ENCODE measurements around the gene TAP2. TPM values are rescaled to one million over a fixed set of nuclear protein-coding genes. Genes with fewer than 3 reads are reported as not detected.
"Not testable (repeated sequence)": the region's sequence is repeated elsewhere in the genome, so short reads cannot be mapped to it uniquely, and the experiment has no call there.

Gene TAP2
- total RNA-seq, 4 donors from 2014 or later = 2.5 to 7.1 (median 4.1) TPM

- no peak overlapping the region for H3K27ac ChIP-seq
- no peaks in the 10 kb centered on the region for H3K27me3 ChIP-seq
- intact Hi-C loops (cut with DNase I; ENCODE audit: low total_unique reads) (no loop called here), in situ Hi-C loops (cut with MboI; ENCODE audit: low sequenced_read_pairs in 4 of 4) (no loop called here)
- DNase-seq (no peak), ATAC-seq (no peak)
- no peaks in the 10 kb centered on the region for H3K9me3 ChIP-seq
- no peaks in the 10 kb centered on the region for H3K36me3 ChIP-seq
- H3K4me1 ChIP-seq = peaks cover 0 to 8% of the 10 kb centered on the region in 2 donors
- no peak overlapping the region for H3K4me3 ChIP-seq
- TF ChIP-seq POLR2A (IDR thresholded peaks at IDR 0.05) (no peak), CTCF (IDR thresholded peaks at IDR 0.05 in 4 of 5, conservative IDR thresholded peaks at IDR 0.05 in 1 of 5) (no peak)
These were observed 22.5 kb downstream of the TAP2 start for GRCh38 chr6:32815996-32816395.

DNA sequence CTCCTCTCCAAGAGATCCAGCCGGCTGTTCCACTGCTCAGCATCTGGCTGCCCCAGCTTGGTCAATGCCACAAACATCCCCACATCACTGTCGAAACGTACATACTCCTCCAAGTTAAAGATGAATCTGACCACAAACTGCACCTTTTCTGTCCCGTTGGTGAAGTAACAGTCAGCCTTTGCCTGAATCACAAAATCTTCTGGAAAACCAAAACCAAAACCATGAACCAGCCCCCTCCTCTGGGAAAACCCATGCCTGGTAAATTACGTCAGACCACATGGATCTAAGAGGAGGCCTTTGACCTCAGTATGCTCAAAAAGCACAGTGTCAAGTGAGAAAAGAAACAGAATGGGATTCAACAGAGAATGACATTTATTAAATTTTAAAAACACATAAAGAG lies 23.4 kb downstream of the TAP2 start:
- TF ChIP-seq POLR2A (IDR thresholded peaks at IDR 0.05) = no peak
- no peak for TF ChIP-seq CTCF (IDR thresholded peaks at IDR 0.05 in 4 of 5, conservative IDR thresholded peaks at IDR 0.05 in 1 of 5)
- in situ Hi-C loops (cut with MboI; ENCODE audit: low sequenced_read_pairs in 4 of 4) = no loop called here
- Histone ChIP-seq H3K4me1 (peaks cover 0 to 8% of the 10 kb centered on the region in 2 donors), H3K27ac (no peak overlapping the region), H3K36me3 (no peaks in the 10 kb centered on the region), H3K4me3 (no peak overlapping the region), H3K9me3 (no peaks in the 10 kb centered on the region), H3K27me3 (no peaks in the 10 kb centered on the region)
- no peak for ATAC-seq
- DNase-seq = no peak
- intact Hi-C loops (cut with DNase I; ENCODE audit: low total_unique reads) = no loop called here

DNA sequence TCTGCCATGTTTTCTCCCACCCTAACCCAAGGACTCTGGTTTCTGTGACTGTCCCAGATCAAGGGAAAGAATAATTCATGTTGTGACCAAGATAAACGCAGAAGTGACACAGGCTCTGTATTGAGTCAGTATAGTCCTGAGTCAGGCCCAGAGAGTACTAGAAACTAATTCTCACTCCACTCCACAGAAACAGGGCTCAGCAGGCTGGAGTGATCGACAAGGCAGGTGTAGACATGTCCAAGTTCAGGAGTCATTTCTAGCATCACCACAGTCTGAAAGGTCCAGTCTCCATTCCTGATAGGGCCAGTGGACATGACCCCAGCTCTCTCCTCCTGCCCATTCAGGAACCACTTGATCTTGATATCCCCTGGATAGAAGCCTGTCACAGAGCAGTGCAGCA lies 24.4 kb downstream of the TAP2 start:
- TF ChIP-seq POLR2A (IDR thresholded peaks at IDR 0.05) = no peak
- no peak for TF ChIP-seq CTCF (IDR thresholded peaks at IDR 0.05 in 4 of 5, conservative IDR thresholded peaks at IDR 0.05 in 1 of 5)
- in situ Hi-C loops (cut with MboI; ENCODE audit: low sequenced_read_pairs in 4 of 4) = no loop called here
- intact Hi-C loops (cut with DNase I; ENCODE audit: low total_unique reads) = no loop called here
- Histone ChIP-seq H3K4me1 (peaks cover 0 to 8% of the 10 kb centered on the region in 2 donors), H3K9me3 (no peaks in the 10 kb centered on the region), H3K27ac (no peak overlapping the region), H3K4me3 (no peak overlapping the region), H3K36me3 (no peaks in the 10 kb centered on the region), H3K27me3 (no peaks in the 10 kb centered on the region)
- DNase-seq (no peak), ATAC-seq (no peak)

GRCh38 chr6:32809171-32809570 lies 29.4 kb downstream of the TAP2 start:
- Histone ChIP-seq H3K9me3 (no peaks in the 10 kb centered on the region), H3K36me3 (no peaks in the 10 kb centered on the region), H3K27ac (no peak overlapping the region), H3K27me3 (peaks cover 0 to 5% (median 4%) of the 10 kb centered on the region in 3 donors), H3K4me1 (no peaks in the 10 kb centered on the region), H3K4me3 (no peak overlapping the region)
- DNase-seq (no peak), ATAC-seq (no peak)
- in situ Hi-C loops (cut with MboI; ENCODE audit: low sequenced_read_pairs in 4 of 4) (no loop called here), intact Hi-C loops (cut with DNase I; ENCODE audit: low total_unique reads) (no loop called here)
- no peak for TF ChIP-seq CTCF (IDR thresholded peaks at IDR 0.05 in 4 of 5, conservative IDR thresholded peaks at IDR 0.05 in 1 of 5)
- no peak for TF ChIP-seq POLR2A (IDR thresholded peaks at IDR 0.05)

DNA sequence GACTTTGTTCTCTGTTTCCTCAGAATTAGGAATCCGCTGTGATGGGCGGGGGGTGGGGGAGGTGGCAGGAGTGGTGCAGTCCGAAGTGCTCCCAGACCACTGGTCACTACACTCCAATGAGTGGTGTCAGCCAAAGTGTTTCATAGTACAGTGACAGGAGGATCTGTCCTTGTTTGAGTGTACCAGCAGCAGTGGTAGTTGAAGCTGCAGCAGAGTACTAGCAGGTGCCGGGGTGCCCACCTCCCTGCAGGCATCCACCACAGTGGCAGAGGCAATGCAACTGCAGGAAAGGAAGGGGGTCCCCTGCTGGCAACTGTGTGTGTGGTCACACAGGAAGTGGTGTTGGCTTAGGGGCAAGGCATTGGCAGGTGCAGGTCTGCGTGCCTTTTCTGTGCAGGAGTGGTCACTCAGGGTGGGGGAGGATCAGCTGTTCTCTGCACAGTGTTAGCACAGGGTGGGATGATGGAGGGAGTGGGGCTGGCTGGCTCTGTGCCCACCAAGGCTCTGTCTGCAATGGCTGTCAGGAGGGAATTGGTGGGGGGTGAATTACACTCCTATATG lies 31.4 kb downstream of the TAP2 start:
- H3K27me3 ChIP-seq = peaks cover 0 to 7% (median 5%) of the 10 kb centered on the region in 3 donors
- H3K9me3 ChIP-seq = no peaks in the 10 kb centered on the region
- TF ChIP-seq POLR2A (IDR thresholded peaks at IDR 0.05) = no peak
- no peak for TF ChIP-seq CTCF (IDR thresholded peaks at IDR 0.05 in 4 of 5, conservative IDR thresholded peaks at IDR 0.05 in 1 of 5)
- no peak for DNase-seq
- no peak overlapping the region for H3K27ac ChIP-seq
- H3K4me3 ChIP-seq = no peak overlapping the region
- intact Hi-C loops (cut with DNase I; ENCODE audit: low total_unique reads) (no loop called here), in situ Hi-C loops (cut with MboI; ENCODE audit: low sequenced_read_pairs in 4 of 4) (no loop called here)
- no peaks in the 10 kb centered on the region for H3K4me1 ChIP-seq
- H3K36me3 ChIP-seq = no peaks in the 10 kb centered on the region
- no peak for ATAC-seq

- H3K4me1 ChIP-seq; H3K9me3 ChIP-seq; H3K36me3 ChIP-seq; ATAC-seq; H3K4me3 ChIP-seq; in situ Hi-C loops (cut with MboI; ENCODE audit: low sequenced_read_pairs in 4 of 4); intact Hi-C loops (cut with DNase I; ENCODE audit: low total_unique reads); H3K27ac ChIP-seq; DNase-seq: not testable (repeated sequence)
- H3K27me3 ChIP-seq = peaks cover 0 to 14% (median 13%) of the 10 kb centered on the region in 3 donors
These were observed 33.1 kb downstream of the TAP2 start for GRCh38 chr6:32805404-32805803.
